GM21390 (cell line): ENCODE results near the gene OTUB1.

ENCODE experiments used
- ATAC-seq: cut with Tn5 transposase; IDR thresholded peaks from one replicate; pipeline ENCODE4 v1.9.1; 2021; ENCODE audit not compliant: unreplicated experiment

Gene OTUB1

DNA sequence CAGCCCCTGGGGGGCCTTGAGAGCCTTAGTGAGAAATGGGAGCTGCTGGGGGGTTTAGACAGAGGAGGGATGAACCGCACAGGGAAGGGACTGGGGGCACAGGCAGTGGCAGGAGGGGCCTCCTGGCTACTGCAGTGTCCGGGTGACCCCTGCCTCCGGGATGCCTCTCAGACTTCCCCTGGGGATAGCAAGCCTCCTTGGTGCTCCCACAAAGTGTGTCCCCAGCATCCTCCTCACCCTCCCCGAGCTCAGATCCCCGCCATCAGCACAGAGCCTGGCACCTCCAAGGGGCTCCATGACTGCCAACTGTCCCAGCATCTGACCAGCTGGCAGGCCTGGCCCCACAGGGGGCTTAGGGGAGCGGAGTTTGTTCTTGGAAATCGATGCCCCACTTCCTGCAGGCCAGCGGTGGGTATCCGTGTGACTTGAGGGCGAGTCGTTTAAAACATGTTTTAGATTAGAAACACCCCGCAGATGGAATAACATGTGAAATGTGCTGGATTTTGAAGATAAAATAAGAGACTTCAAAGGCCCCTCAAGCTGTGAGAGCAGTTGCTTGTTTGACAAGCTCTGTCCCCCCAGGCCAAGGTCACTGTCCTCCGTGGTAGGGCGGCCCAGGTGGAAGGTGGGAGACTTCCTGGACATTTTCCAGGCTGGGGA is 36.0 kb downstream of the OTUB1 start:
- no peak for ATAC-seq

DNA sequence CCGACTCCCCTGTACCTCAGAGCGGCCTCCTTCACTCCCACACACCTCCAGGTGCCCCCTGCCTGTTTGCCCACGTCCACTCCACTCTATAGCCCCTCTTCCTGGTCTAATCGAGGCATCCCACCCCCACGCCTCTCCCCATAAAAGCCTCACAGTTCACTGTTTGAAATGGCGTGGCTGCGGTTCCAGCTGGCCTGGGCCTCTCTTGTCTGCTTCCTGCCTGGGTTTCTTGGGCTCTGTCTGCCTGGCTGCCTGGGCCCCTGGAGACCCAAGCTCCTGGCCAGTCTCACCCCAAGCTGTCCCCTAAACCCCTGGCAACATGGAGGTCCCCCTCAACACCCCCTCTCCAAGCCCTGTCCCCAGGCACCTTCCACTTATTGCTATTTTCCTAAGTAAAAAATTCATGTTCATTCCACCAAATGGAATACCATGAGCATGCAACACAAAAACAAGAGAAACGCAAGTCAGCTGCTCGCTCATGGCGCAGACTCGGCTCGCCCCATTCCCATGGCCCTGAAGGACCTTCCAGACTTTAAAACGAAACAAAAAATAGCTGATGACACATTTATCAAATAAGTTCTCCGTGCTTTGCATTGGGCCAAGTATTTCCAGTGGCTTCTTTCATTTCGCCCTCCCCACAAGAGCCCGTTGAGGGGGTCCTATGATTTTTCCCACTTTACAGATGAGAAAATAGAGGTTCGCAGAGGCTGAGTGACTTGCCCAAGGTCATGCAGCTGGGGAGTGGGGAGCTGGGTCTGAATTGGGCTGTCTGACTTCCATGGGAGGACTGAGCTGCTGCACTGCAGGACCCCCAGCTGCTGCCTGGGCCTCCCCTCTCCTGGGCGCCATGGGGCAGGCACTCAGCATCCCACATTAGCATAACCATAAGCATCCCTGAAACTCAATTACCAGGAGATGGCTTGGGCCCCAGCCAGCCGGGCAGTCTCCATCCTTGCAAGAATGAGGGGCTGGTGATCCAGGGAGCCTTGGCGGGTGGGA is 37.8 kb downstream of the OTUB1 start:
- ATAC-seq = no peak

GRCh38 chr11:64025205-64025604 is 39.0 kb downstream of the OTUB1 start:
- no peak for ATAC-seq

DNA sequence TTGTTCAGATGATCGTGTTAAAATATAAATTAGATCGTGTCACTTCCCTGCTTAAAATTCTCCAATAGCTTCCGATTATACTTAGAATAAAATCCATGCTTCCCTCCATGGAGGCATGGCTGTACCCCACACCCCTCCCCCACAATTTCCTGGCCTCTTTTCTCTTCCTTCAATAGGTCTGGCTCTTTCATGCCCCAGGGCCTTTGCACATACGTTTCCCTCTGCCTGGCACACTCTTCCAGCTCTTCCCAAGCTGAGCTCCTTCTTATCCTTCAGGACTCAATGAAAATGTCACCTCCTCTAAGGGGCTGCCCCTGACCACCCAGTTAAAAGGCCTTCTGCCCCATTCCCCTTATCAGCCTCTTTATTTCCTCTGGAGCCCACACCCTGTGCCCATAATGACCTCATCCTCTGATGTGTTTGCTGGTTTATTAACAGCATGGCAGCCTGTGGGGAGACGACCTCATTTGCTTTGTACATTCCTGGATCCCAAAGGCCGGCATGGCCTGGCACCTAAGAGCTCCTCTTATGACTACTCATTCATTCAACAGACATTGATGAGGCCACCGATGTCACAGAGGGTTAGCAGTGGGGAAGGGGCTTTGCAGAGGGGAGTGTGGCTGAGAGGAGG is 40.5 kb downstream of the OTUB1 start:
- ATAC-seq = no peak

GRCh38 chr11:64027651-64028397 is 41.6 kb downstream of the OTUB1 start:
- ATAC-seq = no peak

DNA sequence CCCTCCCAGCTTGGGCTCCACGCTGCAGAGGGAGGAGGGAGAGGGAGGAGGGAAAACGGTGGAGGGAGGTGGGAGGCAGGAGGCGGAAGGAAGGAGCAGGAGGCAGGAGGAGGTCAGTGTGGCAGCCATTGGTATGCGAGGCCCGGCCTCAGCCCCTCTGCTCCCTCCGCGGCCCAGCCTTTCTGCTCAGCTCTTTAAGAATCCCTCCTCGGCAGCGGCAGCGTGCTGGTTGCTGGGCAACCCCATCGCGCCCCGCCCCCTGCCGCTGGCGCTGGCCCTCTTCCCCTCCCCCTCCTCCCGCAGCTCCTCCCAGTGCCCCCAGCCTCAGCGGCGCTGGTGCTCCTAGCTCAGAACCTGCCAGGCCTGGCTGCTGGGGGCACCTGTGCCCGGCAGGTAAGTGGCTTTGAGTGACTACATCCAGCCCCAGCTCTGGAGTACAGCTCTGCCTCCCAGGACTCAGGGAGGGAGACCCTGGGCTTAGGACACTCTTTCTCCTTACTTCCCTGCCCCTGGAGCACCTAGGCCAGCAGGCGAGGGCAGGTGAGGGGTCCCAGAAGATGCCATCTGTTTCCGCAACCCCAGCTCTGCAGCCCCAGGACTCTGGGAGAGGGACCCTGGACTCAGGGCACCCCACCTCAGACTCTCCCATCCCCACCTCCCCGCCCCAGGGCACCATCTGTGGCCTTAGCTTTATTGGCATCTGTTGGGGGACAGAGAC is 42.3 kb downstream of the OTUB1 start:
- no peak for ATAC-seq

GRCh38 chr11:64029773-64030172 is 43.5 kb downstream of the OTUB1 start:
- no peak for ATAC-seq

GRCh38 chr11:64031001-64031400 is 44.8 kb downstream of the OTUB1 start:
- ATAC-seq = no peak

DNA sequence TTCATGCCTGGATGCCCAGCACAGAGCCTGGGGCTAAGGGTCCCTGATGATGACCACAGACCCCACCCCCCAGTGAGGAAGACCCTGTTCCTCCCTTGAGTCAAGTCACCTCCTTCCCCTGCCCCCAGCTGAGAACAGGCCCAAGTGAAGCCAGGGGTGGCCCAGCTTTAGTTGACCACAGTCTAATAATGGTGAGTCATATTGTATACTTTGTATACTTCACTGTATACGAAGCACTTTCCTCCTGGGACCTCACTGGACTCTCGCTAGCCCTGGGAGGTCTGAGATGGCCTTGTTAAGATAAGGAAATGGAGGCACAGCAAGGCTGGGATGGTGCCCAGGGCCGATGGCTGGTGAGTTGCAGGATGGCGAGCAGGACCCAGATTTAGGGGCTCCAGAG is 45.8 kb downstream of the OTUB1 start:
- no peak for ATAC-seq

DNA sequence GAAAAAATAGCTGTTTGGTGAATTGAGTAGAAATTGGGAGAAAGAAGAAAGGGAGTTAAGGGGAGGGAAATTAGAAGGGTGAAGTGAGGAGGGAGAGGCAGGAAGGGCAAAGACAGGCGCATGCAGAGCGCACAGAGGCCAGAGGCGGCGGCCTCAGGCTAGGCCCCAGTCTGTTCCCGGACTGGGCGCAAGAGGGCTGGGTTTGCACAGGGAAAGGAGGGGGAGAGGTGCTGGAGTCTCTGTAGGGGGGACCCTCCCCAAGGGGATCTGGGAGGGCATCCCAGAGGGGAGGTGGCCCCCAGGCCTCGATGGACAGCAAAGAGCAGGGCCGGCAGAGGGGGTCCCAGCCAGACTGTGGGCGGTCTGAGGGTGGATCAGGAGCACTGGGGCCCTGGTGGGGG is 48.2 kb downstream of the OTUB1 start:
- ATAC-seq = no peak

- ATAC-seq = no peak
These were observed 48.9 kb downstream of the OTUB1 start for GRCh38 chr11:64035081-64035524.

GRCh38 chr11:64035576-64035975 is 49.3 kb downstream of the OTUB1 start, which contains the start of gene FLRT1:
Gene FLRT1, plus strand, starts transcription at chr11:64035931. Its CDS starts 80,337 bp downstream, at chr11:64116268.
- ATAC-seq = no peak

DNA sequence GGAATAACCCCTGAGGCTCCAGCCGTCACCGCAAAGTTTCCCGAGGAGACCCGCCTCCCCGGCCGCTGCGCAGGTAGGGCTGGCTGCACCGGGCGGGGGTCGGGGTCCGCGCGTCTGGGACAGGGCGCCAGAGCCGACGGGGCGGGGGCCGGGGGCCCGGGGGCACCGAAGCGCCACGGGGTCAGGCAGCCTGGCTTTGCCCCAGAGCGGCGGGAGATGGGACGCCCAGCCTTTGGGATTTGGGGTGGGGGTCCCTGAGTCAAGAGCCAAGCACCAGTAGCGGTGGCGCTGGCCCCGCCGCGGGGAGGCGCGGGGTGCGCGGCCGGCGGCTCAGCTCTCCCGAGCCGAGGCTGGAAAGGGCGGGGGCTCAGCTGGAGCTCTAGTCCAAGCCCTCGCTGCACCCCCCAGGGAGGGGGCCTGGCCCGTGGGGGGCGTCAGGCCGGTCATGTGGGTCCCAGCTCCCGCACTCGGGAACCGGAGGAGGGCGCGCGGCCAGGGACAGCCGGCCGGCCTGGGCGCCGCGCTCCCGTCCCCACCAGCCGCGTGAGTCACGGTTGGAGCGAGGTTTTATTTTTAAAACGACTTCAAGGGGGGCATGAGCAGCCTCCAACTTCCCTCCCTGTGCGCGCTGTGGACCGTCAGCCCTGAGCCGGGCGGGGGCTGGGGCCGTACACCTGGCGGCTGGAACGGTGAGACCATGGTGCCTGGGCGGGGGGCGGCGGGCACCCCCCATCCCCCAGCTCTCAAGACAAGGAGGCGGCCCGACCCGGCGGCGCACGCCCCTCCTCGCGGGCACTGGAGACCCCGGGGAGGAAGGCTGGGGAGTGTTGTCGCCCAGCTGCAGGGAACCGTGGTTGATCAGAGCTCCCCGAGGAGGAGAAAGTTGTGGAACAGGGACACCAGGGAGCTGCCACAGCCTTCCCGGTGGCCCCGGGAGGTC is 50.1 kb downstream of the OTUB1 start:
- no peak for ATAC-seq

GRCh38 chr11:64037027-64037634 is 50.9 kb downstream of the OTUB1 start:
- ATAC-seq = no peak

- no peak for ATAC-seq
These were observed 52.3 kb downstream of the OTUB1 start for GRCh38 chr11:64038500-64038899.

- no peak for ATAC-seq
These were observed 52.9 kb downstream of the OTUB1 start for GRCh38 chr11:64039012-64039665.

DNA sequence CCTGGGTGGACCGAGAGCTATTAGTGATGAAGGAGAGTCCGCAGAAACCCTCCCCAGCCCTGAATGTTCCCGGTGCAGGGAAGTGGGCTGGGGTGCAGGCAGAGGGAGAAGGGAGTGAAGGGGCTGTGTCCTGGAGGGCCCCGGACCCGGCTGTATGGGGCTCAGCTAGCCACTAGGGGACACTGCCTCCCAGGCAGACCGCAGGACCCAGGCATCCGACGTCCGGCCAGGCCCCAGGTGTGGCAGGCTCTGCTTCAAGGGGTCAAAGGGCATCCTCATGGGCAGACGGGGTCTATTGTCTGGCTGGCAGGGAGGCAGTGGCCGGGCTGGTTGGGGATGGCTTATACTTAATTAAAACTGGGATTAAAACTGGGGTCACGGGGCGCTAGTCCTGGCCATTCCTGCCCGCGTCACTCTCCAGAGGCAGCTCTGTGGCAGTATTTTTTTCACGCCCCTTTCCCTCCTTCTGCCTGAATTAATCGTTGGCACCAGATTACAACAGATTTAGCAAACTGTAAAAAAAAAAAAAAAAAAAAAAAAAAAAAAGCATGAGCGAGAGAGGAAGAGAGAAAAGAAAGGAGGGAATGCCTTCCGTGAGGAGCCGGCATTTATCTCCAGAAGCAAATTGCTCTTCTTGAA is 54.6 kb downstream of the OTUB1 start:
- ATAC-seq = no peak

GRCh38 chr11:64041846-64042245 is 55.6 kb downstream of the OTUB1 start:
- no peak for ATAC-seq
